Adrenal gland (tissue), 5 donors: ENCODE results near the gene RPL41.

ENCODE experiments used
- CTCF ChIP-seq, 6 experiments: fragments of 450-650 bp in 4 of 6; fragments of 200-600 bp in 2 of 6; sonication (generic) in 1 of 6; IDR thresholded peaks; 1 replicate in 5 of 6; 2 replicates in 1 of 6; pipeline versions ENCODE4 v1.5.1 to v1.8.0; 2016 to 2021; ENCODE audit warnings: antibody characterized with exemption in 6 of 6, mild to moderate bottlenecking in 2 of 6, moderate library complexity in 1 of 6
- POLR2A ChIP-seq, 2 donors: fragments of 450-650 bp; IDR thresholded peaks; one replicate each; pipeline ENCODE4 v1.6.1; 2017; ENCODE audit warnings: antibody characterized with exemption in 2 of 2, mild to moderate bottlenecking in 2 of 2, moderate library complexity in 1 of 2
- donor health status: DM: no; HTN: no; CAD: no.

- TF ChIP-seq CTCF (IDR thresholded peaks at IDR 0.05) (no peak), POLR2A (IDR thresholded peaks at IDR 0.05) (no peak)
Measured at GRCh38 chr12:56163533-56164344, 47.3 kb downstream of the RPL41 start.
